Measurements from ENCODE around the gene CDC37L1. TPM values are rescaled to one million over a fixed set of nuclear protein-coding genes. Genes with fewer than 3 reads are reported as not detected.
"Not testable (repeated sequence)": the region's sequence is repeated elsewhere in the genome, so short reads cannot be mapped to it uniquely, and the experiment has no call there.

Gene CDC37L1
- total RNA-seq, 2 donors from 2014 or later = 29.2 to 37.7 TPM

DNA sequence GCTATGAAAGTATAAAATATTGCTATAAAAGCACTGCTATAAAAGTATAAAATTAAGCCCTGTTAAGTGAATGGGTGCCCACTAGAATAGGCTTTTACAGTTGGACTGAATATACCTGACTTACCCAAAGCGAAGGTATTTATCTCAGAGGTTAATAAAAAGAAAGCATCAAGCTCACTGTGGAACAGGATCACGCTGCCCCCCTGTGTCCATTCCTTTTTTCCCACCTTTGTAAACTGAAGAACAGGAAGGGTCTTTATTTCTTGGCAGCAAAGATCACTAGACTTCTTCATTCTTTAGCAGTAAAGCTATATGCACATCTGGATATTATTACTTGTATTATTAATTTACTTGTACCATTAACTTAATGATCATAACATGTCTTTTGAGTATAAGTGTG lies 39.3 kb upstream of the CDC37L1 start:
- no peak for DNase-seq (ENCODE audit: low spot score)
- H3K27ac ChIP-seq = no peak overlapping the region
- H3K27me3 ChIP-seq (replicated peaks; ENCODE audit: insufficient read depth) = no peaks in the 10 kb centered on the region
- no peaks in the 10 kb centered on the region for H3K36me3 ChIP-seq
- TF ChIP-seq, protein P1, sequence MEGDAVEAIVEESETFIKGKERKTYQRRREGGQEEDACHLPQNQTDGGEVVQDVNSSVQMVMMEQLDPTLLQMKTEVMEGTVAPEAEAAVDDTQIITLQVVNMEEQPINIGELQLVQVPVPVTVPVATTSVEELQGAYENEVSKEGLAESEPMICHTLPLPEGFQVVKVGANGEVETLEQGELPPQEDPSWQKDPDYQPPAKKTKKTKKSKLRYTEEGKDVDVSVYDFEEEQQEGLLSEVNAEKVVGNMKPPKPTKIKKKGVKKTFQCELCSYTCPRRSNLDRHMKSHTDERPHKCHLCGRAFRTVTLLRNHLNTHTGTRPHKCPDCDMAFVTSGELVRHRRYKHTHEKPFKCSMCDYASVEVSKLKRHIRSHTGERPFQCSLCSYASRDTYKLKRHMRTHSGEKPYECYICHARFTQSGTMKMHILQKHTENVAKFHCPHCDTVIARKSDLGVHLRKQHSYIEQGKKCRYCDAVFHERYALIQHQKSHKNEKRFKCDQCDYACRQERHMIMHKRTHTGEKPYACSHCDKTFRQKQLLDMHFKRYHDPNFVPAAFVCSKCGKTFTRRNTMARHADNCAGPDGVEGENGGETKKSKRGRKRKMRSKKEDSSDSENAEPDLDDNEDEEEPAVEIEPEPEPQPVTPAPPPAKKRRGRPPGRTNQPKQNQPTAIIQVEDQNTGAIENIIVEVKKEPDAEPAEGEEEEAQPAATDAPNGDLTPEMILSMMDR (IDR thresholded peaks at IDR 0.05) = peak in 3 of 4 experiments; percentile 41 to 61 (median 50)
- TF ChIP-seq POLR2AphosphoS5 (IDR thresholded peaks at IDR 0.05) (no peak), POLR2A (IDR thresholded peaks at IDR 0.05) (no peak)
- 28% methylated on average over 2 of the region's 2 CpGs for WGBS
- H3K9me3 ChIP-seq = no peaks in the 10 kb centered on the region
- no peaks in the 10 kb centered on the region for H3K4me1 ChIP-seq (replicated peaks)
- no peak overlapping the region for H3K4me3 ChIP-seq
- intact Hi-C loops (cut with DNase I) = no loop called here

DNA sequence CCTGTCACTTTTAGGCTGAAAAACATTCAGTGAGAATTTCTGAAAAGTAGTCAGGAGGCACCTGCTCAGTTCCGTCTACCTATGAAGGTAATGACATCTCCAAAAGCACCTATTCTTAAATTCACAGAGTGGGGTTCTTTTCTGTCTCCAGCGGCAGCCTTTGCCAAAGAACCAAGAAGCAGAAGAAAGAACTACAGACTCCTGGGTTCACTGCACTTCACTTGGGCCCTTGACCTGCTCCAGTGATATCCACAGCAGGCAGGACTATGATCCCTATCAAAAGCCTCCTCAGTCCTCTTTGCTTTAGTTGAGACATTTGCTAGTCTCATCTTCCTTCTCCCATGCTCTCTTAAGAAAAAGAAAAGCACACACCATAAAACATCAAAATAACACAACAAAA lies 37.0 kb upstream of the CDC37L1 start:
- Histone ChIP-seq H3K9me3 (no peaks in the 10 kb centered on the region), H3K4me3 (no peak overlapping the region), H3K27me3 (replicated peaks; ENCODE audit: insufficient read depth) (no peaks in the 10 kb centered on the region), H3K4me1 (replicated peaks) (no peaks in the 10 kb centered on the region), H3K27ac (no peak overlapping the region), H3K36me3 (no peaks in the 10 kb centered on the region)
- no peak for DNase-seq (ENCODE audit: low spot score)
- WGBS = 98% methylated on average over 2 of the region's 2 CpGs
- TF ChIP-seq POLR2A (IDR thresholded peaks at IDR 0.05) (no peak), POLR2AphosphoS5 (IDR thresholded peaks at IDR 0.05) (no peak)
- TF ChIP-seq, protein P1 (IDR thresholded peaks at IDR 0.05) = no peak
- intact Hi-C loops (cut with DNase I) = no loop called here

DNA sequence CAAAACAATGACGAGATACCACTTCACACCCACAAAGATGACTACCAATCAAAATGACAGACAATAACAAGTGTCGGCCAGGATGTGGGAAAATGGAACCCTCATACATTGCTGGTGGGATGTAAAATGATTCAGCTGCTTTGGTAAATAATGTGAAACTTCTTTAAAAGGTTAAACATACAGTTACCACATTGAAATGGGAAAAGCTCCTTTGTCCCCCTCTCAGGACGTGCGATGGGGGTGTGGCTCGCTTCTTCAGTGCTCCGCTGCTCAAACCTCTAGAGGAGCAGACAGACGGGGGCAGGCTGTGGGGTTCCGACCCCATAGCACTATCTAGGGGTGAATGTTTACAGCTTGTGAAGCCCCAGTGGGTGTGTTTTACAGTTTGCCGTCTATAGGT lies 25.3 kb upstream of the CDC37L1 start:
- intact Hi-C loops (cut with DNase I) = no loop called here
- Histone ChIP-seq H3K27me3 (replicated peaks; ENCODE audit: insufficient read depth) (no peaks in the 10 kb centered on the region), H3K4me3 (no peak overlapping the region), H3K27ac (no peak overlapping the region), H3K4me1 (replicated peaks) (no peaks in the 10 kb centered on the region), H3K36me3 (no peaks in the 10 kb centered on the region), H3K9me3 (no peaks in the 10 kb centered on the region)
- 92% methylated on average over 9 of the region's 9 CpGs for WGBS
- DNase-seq (ENCODE audit: low spot score) = no peak
- TF ChIP-seq POLR2AphosphoS5 (IDR thresholded peaks at IDR 0.05) (no peak), POLR2A (IDR thresholded peaks at IDR 0.05) (no peak)
- TF ChIP-seq, protein P1 (IDR thresholded peaks at IDR 0.05) = no peak

DNA sequence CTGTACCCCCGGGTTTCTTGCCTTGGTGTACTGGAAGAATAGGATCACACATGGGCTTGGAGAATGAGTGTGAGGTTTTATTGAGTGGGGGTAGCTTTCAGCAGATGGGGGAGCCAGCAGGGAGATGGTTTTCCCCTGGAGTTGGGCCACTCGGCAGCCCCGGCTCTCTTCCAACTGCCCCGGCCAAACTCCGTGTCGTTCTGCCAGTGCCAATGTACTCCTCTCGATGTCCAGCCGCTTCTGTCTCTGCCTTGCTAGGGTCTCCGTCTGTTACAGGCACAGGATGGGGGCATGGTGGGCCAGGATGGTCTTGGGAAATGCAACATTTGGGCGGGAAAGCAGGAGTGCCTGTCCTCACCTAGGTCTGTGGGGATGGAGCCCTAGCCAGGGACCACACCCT lies 24.8 kb upstream of the CDC37L1 start:
- intact Hi-C loops (cut with DNase I) = no loop called here
- no peaks in the 10 kb centered on the region for H3K27me3 ChIP-seq (replicated peaks; ENCODE audit: insufficient read depth)
- no peak for DNase-seq (ENCODE audit: low spot score)
- H3K4me3 ChIP-seq = no peak overlapping the region
- H3K9me3 ChIP-seq = no peaks in the 10 kb centered on the region
- 95% methylated on average over 8 of the region's 10 CpGs for WGBS
- no peak overlapping the region for H3K27ac ChIP-seq
- TF ChIP-seq POLR2A (IDR thresholded peaks at IDR 0.05) (no peak), POLR2AphosphoS5 (IDR thresholded peaks at IDR 0.05) (no peak)
- TF ChIP-seq, protein P1 (IDR thresholded peaks at IDR 0.05) = no peak
- H3K36me3 ChIP-seq = no peaks in the 10 kb centered on the region
- no peaks in the 10 kb centered on the region for H3K4me1 ChIP-seq (replicated peaks)

DNA sequence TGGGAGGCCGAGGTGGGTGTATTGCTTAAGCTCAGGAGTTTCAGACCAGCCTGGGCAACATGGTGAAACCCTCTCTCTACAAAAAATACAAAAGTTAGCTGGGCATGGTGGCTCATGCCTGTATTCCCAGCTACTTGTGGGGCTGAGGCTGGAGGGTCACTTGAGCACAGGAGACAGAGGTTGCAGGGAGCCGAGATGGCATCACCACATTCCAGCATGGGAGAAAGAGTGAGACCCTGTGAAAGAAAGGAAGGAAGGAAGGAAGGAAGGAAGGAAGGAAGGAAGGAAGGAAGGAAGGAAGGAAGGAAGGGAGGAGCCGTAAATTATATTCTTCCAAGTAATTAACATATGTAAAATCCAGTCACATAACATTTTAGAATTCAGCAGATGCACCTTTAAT lies 23.2 kb upstream of the CDC37L1 start:
- intact Hi-C loops (cut with DNase I); H3K4me3 ChIP-seq; H3K9me3 ChIP-seq; DNase-seq (ENCODE audit: low spot score); H3K27me3 ChIP-seq (replicated peaks; ENCODE audit: insufficient read depth); H3K4me1 ChIP-seq (replicated peaks); H3K36me3 ChIP-seq; H3K27ac ChIP-seq: not testable (repeated sequence)
- 98% methylated on average over 3 of the region's 3 CpGs for WGBS
